Globus pallidus (tissue), 1 donor: ENCODE data around the gene ZNFX1.

ENCODE experiments used
- DNase-seq: peaks from one replicate; pipeline ENCODE4 v3.0.0-alpha.2; 2015; ENCODE audit warnings: low spot score

Gene ZNFX1

DNA sequence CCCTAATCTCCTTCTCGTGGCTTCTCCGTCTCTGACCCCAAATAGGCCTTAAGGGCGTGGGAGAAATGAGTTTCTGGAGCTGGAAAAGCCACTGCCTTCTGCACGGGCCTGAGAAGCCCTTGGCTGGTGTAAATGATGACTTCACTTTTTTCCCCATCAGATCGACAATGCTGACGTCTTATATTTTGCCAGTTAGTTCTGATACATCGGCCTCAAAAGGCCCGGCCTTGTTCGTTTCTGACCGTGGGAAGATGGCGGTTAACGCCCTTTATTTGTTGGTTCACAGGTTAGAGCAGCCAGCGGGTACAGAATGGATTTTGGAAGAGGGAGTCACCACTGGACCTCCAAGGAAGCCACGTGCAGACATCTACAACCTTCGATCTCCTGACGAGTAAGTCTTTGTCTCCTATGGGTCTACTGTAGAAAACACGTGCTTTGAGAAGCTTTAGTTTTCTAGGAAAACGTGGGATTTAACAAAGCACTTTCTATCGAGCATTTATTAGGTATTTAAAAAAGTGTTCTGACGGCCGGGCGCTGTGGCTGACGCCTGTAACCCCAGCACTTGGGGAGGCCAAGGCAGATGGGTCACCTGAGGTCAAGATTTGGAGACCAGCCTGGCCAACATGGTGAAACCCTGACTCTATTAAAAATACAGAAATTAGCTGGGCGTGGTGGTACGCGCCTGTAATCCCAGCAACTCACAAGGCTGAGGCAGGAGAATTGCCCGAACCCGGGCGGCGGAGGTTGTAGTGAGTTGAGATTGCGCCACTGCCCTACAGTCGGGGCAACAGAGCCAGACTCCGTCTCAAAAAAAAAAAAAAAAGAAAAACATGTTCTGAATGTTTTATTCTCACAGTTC is 1.2 kb upstream of the ZNFX1 start:
- no peak for DNase-seq

DNA sequence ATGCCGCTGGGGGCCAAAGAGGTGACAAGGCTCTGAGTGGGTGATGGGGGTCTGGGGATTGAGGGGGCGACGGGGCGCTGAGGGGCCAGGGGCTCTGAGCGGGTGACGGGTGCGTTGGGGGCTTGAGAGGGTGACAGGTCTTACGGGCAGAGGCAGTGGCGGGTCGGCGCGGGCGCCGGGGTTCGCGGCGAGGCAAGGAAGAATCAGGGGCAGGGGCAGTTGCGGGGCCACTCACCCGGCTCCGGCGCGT is 146 bp downstream of the ZNFX1 start:
- DNase-seq: no peak

DNA sequence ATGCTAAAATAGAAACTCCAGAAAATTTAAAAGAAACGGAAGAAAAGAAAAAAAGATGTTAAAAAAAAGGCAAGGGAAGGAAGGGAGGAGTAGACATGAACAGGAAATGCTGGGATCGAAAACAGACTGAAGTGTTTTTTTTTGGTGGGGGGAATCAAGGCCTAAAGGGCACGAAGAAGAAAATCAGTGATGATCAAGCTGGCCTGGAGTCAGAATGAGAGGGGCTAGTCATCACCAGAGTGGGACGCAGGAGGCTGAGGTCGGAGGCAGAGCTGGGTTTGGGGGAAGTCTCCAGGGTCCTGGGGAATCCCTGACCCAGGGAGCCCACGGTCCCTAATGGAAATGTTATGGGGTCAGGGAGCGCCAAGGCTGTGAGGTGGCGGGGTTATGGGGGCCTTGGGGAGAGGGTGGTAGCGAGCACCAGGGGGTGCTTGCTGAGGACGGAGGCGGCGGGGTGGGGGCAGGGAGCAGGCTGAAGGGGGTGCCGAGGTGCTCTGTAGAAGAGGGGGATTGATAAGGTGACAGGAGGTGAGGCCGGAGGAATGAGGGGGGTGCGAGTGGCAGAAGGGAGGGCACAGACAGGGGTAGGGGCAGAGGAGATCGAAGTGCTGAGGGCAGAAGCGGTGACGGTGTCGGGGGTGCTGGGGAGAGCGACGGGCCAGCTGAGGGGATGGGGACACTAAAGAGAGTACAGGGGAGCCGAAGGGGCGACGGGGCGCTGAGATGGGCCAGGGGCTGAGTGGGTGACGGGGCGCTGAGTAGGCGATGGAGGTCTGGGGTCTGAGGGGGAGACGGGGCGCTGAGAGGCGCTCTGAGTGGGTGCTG is 684 bp downstream of the ZNFX1 start:
- DNase-seq: no peak

DNA sequence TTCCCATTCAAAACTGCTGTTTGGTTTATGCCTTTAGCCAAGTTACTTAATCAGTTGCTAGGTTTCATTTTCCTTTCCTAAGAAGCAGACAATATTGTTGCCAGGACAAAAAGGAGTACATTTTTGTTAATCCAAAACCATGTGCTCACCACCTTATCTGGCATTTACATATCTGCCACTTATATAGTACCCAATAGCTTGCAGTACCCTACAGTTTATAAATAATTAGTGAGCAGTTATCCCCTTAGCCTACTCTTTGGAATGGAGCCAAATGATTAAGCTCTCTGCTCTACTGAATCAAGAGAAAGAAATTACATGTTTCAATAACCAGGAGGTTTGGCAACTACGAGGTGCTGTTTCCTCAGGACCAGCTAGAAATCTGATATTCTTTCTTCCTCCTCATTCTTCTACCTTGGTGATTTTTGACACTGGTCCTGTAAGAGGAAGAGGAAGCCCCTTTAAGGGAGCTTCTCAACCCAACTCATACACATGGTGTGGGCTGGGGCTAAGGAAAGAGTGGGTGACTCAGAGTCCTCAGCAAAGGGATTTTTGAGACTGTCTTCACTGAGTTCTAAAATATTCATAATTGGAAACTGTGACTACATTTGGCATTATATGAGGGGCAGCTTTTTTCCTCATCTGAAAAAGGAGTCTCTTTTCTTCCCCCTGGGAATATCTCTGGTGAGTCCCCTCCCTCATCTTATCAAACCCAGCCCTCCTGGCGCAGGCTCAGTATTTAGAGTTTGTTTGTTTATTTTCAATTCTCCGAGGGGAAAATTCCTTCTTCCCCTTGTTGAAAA is 1.5 kb downstream of the ZNFX1 start:
- no peak for DNase-seq

DNA sequence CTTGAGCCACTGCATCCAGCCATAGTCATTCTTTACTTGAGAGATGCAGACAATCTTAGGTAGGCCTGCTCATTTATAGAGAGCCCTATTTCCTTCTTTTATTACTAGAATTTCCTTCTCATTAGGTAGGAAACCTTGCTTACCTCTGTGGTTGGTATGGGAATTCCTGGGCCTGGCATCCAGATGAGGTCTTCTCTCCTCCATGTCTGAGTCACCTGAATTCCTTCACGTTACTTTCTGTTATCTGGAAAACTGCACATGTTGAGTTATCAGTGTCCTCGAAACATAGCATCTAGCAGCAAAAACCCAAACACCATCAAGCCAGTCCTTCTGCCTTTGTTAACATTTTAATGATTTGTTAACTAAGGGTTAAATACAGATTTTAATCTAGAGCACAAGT is 2.2 kb downstream of the ZNFX1 start:
- no peak for DNase-seq

DNA sequence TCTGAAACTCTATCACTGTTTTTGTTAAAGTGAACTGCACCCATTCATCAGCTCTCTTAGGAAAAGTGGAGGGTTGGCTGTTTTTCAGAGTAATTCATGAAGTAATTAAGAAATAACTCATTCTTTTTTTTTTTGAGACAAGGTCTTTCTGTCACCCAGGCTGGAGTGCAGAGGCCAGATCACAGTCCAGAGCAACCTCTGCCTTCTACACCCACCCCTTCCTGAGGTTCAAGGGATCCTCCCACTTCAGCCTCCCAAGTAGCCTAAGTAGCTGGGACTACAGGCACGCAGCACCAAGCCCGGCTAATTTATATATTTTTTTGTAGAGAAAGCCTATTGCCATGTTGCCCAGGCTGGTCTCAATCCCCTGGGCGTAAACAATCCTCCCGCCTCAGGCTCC is 2.6 kb downstream of the ZNFX1 start:
- DNase-seq: no peak

DNA sequence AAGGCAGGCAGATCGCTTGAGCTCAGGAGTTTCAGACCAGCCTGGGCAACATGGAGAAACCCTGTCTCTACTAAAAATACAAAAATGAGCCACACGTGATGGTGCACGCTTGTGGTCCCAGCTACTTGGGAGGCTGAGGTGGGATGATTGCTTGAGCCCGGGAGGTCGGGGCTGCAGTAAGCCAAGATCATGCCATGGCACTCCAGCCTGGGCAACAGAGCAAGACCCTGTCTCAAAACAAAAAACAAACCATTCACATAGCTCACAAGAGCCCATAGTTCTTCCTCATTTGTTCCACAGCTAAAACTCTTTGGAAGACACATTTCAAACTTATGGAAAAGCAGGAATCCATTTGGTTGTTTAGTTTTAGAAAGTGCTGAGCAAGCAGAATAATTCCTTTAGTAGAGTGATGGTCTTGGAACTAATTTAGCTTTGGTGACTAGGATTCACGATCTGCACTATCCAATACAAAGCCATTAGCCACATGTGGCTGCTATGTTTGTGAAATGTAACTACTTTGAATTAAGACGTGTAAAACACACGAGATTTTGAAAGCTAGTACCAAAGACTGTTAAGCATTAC is 4.1 kb downstream of the ZNFX1 start:
- no peak for DNase-seq

DNA sequence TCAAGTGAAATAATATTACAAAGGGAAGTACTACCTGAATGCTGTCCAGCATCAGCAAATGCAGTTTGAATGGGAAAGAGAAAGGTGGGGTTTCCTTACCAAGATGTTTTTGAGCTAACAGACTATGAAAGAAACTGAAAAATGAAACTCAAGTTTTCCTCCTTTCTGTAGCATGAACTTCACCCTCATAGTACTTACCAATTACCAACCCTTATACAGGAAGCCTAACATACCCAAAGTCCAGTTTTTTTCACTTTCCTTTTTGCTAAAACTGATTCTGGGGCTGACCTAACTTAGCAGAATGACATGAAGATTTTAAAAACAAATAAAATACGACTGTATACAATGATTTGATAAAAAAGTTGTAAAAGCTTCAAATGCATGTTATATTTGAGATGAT is 5.2 kb downstream of the ZNFX1 start:
- no peak for DNase-seq

DNA sequence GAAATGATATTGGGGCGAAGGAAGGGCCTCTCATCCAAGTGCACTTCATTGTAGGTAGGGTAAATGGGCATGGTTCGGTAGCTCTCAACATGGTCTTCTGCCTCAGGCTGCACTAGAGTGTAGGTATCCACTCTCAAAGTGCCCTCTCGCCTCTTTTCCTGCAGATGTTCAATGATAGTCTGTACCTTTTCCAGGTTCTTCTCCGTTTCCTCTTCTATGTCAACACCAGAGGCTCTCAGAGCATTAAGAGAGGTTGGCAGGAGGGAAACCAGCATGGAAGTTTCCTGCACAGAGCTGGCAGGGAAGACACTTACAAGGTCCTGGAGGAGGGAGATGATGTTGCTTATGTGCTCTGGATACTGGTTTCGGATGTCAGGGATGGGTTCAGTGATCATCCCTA is 7.1 kb downstream of the ZNFX1 start:
- DNase-seq: no peak

DNA sequence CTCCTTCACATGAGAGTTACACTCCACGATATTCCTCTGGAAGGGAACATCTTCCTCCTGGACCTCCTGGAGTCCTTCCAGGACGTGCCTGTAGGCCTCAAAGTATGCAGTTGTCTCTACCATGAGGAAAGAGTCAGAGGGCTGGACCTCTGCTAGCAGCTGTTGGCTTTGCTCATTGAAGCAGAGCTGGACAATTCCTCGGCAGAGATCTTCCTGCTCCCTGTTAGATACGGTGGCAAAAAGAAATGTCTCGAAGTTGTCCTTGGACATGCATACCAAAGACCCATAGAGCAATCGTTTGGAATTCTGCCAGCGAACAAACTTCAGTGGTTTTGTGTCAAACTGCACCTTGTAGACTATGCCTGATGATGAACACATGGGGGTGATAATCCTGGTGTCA is 7.7 kb downstream of the ZNFX1 start:
- no peak for DNase-seq

DNA sequence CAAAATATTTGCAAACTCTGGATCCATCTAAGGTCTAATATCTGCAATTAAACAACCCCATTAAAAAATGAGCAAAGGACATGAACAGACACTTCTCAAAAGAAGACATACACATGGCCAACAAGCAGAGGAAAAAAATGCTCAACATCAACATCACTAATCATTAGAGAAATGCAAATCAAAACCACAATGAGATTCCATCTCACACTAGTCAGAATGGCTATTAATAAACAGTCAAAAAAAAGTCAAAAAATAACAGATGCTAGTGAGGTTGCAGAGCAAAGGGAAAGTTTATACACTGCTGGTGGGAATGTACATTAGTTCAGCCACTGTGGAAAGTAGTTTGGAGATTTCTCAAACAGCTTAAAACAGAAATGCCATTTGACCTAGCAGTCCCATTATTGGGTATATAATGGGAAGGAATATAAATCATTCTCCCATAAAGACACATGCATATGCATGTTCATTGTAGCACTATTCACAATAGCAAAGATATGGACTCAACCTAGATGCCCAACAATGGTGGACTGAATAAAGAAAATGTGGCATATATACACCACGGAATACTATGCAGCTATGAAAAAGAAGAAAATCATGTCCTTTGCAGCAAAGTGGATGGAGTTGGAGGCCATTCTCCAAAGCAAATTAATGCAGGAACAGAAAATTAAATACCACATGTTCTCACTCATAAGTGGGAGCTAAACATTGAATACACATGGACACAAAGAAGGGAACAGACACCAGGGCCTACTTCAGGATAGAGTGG is 9.1 kb downstream of the ZNFX1 start:
- no peak for DNase-seq

DNA sequence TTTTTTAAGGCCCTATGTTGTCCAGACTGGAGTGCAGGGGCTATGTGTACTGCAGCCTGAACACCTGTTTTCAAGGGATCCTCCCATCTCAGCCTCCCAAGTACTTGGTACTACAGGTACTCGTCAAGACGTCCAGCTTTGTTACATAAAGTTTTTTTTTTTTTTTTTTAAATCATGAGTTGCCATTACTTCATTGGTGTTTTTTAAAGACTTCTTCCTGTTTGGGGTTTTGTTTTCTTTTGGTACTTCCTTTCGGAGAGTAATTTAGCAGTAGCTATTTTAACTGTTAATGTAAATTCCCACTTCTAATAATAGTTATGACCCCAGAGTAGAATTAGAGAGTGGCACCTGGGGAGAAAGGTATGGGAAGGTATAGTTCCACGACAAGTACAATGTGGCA is 10.5 kb downstream of the ZNFX1 start:
- no peak for DNase-seq

DNA sequence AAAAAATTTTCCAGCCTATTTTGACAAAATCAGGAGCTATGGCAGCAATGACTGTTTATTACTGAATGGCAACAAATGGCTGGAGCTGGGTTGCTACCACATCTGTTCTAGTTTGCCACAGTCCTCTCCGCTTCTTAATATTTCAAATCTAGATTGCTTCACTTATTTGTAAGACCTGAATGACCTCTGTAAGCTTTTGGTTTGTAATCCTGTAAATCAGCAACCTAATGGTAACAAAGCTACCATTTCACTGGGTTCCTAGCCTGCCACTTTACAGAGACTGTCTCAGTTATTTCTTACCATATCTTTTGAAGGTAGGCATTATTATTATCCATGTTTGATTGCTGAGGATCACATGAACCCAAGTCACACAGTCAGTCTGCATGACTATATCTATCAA is 15.4 kb downstream of the ZNFX1 start:
- no peak for DNase-seq

DNA sequence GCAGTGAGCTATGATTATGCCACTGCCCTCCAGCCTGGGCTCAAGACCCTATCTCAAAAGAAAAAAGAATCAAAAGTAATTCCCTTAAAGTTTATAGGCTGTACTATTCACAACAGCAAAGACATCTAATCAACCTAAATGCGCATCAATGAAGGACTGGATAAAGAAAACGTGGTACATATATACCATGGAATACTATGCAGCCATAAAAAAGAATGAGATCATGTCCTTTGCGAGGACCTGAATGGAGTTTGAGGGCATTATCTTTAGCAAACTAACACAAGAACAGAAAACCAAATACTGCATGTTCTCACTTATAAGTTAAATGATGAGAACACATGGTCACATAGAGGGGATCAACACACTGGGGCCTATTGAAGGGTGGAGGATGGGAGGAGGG is 16.7 kb downstream of the ZNFX1 start:
- DNase-seq: no peak

DNA sequence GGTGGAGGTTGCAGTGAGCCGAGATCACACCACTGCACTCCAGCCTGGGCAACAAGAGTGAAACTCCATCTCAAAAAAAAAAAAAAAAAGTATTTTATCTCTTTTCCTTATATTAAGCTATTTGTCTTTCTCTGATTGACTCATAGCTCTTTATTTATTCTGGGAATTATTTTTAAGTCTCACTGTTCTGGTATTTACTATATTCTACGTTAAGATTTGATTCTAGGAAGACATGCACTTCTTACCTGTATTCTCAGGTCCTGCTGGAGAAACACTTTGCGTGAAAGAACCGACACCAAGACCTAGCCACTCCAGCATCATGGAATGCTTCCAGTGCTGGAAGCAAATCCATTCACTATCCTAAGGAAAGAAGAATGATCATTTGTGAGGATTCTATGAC is 17.6 kb downstream of the ZNFX1 start:
- no peak for DNase-seq

DNA sequence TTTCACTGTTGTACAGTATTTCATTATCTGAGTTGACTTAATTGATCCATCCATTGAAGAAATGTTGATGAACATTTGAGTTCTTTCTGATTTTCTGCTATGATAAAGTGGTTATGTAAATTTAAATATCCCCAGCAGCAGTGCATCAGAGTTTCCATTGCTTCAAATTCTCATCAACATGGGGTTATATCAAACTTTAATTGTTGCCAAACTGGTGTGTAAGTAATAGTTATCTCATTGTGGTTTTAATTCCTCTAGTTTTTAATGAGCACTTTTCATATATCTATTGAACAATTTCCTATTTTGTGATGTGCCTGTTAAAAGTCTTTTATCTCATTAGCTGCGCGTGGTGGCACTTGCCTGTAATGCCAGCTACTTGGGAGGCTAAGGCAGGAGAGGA is 18.1 kb downstream of the ZNFX1 start:
- DNase-seq: no peak

DNA sequence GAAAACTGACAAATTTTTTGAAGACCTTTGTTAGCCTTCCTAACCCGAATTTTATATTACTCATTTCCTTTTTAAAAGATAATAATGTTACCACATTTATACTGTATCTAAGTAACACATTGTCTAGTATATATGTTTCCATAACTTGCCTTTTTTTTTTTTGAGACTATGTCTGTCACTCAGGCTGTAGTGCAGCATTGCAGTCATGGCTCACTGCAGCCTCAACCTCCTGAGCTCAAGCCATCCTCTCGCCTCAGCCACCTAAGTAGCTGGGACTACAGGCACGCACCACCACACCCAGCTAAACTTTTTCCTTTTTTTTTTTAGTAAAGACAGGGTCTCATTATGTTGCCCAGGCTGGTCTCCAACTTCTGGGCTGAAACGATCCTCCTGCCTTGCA is 18.6 kb downstream of the ZNFX1 start:
- DNase-seq: no peak

DNA sequence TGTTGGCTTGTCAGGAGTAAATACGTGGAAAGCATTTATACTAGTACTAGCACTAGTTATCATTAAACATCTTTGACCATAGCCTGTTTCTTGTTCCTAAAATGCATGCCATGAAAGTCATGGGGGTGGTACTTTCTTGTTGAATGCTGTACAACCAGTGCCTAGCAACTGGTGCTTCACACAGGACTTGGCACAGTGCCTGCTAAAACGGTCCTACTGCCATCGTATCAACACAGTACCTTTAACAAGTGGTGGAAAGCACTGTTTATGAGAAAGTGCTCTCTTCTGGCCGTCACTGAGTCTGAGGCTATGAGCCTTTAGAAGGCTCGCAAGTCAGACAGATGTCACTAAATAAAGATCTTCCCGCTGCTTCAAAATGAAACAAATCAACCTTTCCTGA is 21.6 kb downstream of the ZNFX1 start:
- DNase-seq: no peak

DNA sequence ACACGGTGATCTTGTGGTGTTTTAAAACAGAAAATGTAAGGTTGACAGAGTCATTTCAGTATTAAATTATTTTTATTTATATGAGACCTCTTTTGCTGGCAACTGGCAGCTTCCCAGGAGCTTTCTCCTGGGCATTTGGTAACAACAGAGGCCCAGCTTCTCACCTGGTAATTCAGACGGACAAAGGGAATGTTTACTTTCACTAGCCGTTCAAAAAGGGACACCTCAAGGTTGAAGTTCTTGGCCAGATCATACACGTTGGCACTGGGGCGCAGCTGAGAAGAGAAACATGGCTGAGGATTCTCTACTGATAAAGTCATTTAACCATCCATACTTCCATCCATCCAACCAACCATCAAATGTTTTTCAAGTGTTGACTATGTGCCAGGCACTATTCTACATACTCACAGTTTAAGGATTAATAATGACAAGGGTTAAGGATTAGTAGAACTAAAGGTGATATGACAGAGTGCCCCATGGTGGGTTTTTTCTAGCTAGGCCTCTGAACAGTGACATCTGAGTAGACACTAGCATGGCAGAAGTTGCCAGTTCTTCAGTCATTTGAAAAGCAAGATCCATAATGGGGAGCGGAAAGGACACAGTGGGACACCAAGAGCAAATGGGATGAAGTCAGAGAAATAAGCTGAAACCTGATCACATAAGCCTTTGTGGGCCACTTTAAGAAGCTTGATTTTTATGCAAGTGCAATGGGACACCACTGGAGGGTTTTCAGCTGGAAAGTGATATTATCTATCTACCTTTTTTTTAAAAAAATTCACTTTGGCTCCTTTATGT is 25.1 kb downstream of the ZNFX1 start:
- DNase-seq: no peak

DNA sequence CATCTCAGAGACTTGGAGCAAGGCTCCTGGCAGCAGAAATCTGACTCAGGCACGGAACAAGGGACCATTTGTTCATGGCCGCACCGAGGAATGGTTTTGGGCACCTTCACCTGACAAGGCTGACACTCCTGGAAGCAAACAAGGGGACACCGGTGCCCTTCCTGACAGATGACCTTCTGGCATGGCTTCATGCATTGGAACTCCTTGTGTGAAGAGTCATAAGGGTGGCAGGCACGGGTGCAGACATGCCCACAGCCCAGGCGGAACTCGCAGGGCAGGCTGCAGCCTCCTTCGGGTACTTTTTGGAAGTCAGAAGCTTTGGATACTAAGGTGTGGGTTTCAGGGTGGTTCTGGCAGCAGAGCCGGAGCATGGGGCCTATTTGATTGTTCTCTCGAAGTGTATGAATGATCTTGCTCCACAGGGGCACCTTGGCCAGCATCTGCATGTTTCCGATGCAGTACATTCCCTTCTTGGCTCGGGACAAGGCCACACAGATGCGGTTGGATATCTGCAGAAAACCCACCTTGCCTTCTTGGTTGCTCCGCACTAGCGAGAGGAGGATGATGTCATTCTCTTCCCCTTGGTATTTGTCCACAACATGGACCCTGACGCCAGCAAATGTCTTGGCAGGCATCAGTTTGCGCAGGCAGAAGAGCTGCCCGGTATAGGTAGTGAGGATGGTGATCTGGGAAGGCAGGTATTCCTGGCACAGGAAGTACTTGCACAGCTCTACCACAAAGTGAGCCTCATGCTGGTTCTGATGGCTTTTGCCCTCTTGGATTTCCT is 28.8 kb downstream of the ZNFX1 start:
- no peak for DNase-seq
